IPS-18a (cell line): ENCODE measurements around the gene AFMID.
A peak's percentile ranks its signal among the peaks of the same experiment; 100 is the strongest.

ENCODE experiments used
- H3K27ac ChIP-seq: one replicate; pipeline ENCODE4 v1.5.1; 2013; ENCODE audit warnings: low read length
- H3K27me3 ChIP-seq: one replicate; pipeline ENCODE4 v1.6.1; 2013; ENCODE audit warnings: mild to moderate bottlenecking, low read length; ENCODE audit not compliant: control insufficient read depth, insufficient read depth
- H3K36me3 ChIP-seq: one replicate; pipeline ENCODE4 v1.6.1; 2013; ENCODE audit warnings: low read depth, low read length; ENCODE audit not compliant: control insufficient read depth
- H3K4me1 ChIP-seq: one replicate; pipeline ENCODE4 v1.6.1; 2013; ENCODE audit warnings: low read depth, low read length; ENCODE audit not compliant: control insufficient read depth
- H3K4me3 ChIP-seq: one replicate; pipeline ENCODE4 v1.5.1; 2013; ENCODE audit warnings: low read length
- H3K9ac ChIP-seq: one replicate; pipeline ENCODE4 v1.6.1; 2013; ENCODE audit warnings: mild to moderate bottlenecking, low read length, moderate library complexity
- H3K9me3 ChIP-seq: one replicate; pipeline ENCODE4 v1.6.1; 2013; ENCODE audit warnings: low read depth, low read length; ENCODE audit not compliant: control insufficient read depth

The AFMID gene

GRCh38 chr17:78196716-78197115, 9.6 kb downstream of the AFMID start:
- Histone ChIP-seq H3K4me1 (peaks cover 15% of the 10 kb centered on the region), H3K9me3 (no peaks in the 10 kb centered on the region), H3K27me3 (no peaks in the 10 kb centered on the region), H3K27ac (no peak overlapping the region), H3K36me3 (peaks cover 6% of the 10 kb centered on the region), H3K4me3 (no peak overlapping the region), H3K9ac (no peak overlapping the region)

GRCh38 chr17:78197147-78197832, 10.1 kb downstream of the AFMID start:
- no peak overlapping the region for H3K27ac ChIP-seq
- H3K9ac ChIP-seq = no peak overlapping the region
- H3K36me3 ChIP-seq = peaks cover 6% of the 10 kb centered on the region

GRCh38 chr17:78200451-78200850, 13.3 kb downstream of the AFMID start:
- peaks cover 8% of the 10 kb centered on the region for H3K36me3 ChIP-seq
- no peak overlapping the region for H3K27ac ChIP-seq

More at GRCh38 chr17:78197147-78197832, 10.1 kb downstream of the AFMID start:
- Histone ChIP-seq H3K27me3 (no peaks in the 10 kb centered on the region), H3K4me3 (no peak overlapping the region), H3K9me3 (no peaks in the 10 kb centered on the region), H3K4me1 (peaks cover 15% of the 10 kb centered on the region)

GRCh38 chr17:78202666-78203065, 15.5 kb downstream of the AFMID start:
- Histone ChIP-seq H3K9me3 (no peaks in the 10 kb centered on the region), H3K27ac (no peak overlapping the region), H3K4me3 (no peak overlapping the region), H3K4me1 (peaks cover 6% of the 10 kb centered on the region), H3K9ac (no peak overlapping the region), H3K36me3 (peaks cover 8% of the 10 kb centered on the region), H3K27me3 (no peaks in the 10 kb centered on the region)

More at GRCh38 chr17:78200451-78200850, 13.3 kb downstream of the AFMID start:
- Histone ChIP-seq H3K4me1 (peaks cover 15% of the 10 kb centered on the region), H3K27me3 (no peaks in the 10 kb centered on the region), H3K9ac (no peak overlapping the region), H3K4me3 (no peak overlapping the region), H3K9me3 (no peaks in the 10 kb centered on the region)

GRCh38 chr17:78204387-78205123, 17.4 kb downstream of the AFMID start:
- H3K27me3 ChIP-seq = no peaks in the 10 kb centered on the region
- no peak overlapping the region for H3K4me3 ChIP-seq
- no peak overlapping the region for H3K27ac ChIP-seq
- no peaks in the 10 kb centered on the region for H3K9me3 ChIP-seq
- no peaks in the 10 kb centered on the region for H3K4me1 ChIP-seq
- peaks cover 8% of the 10 kb centered on the region for H3K36me3 ChIP-seq
- H3K9ac ChIP-seq = no peak overlapping the region

GRCh38 chr17:78205124-78205775, 18.1 kb downstream of the AFMID start:
- no peaks in the 10 kb centered on the region for H3K27me3 ChIP-seq
- no peak overlapping the region for H3K4me3 ChIP-seq
- no peaks in the 10 kb centered on the region for H3K4me1 ChIP-seq
- H3K9ac ChIP-seq = no peak overlapping the region
- peaks cover 8% of the 10 kb centered on the region for H3K36me3 ChIP-seq
- H3K27ac ChIP-seq = no peak overlapping the region
- H3K9me3 ChIP-seq = no peaks in the 10 kb centered on the region

- no peak overlapping the region for H3K27ac ChIP-seq
- no peaks in the 10 kb centered on the region for H3K4me1 ChIP-seq
- H3K27me3 ChIP-seq = no peaks in the 10 kb centered on the region
- no peaks in the 10 kb centered on the region for H3K9me3 ChIP-seq
- H3K9ac ChIP-seq = no peak overlapping the region
- H3K4me3 ChIP-seq = no peak overlapping the region
- peaks cover 8% of the 10 kb centered on the region for H3K36me3 ChIP-seq
Measured at GRCh38 chr17:78206298-78206697, 19.1 kb downstream of the AFMID start.

GRCh38 chr17:78208486-78208885, 21.3 kb downstream of the AFMID start:
- Histone ChIP-seq H3K4me1 (no peaks in the 10 kb centered on the region), H3K9me3 (no peaks in the 10 kb centered on the region), H3K4me3 (no peak overlapping the region), H3K27me3 (no peaks in the 10 kb centered on the region), H3K36me3 (peaks cover 6% of the 10 kb centered on the region), H3K9ac (no peak overlapping the region), H3K27ac (no peak overlapping the region)

GRCh38 chr17:78210111-78210510, 22.9 kb downstream of the AFMID start:
- H3K36me3 ChIP-seq = no peaks in the 10 kb centered on the region
- H3K4me3 ChIP-seq = no peak overlapping the region
- no peaks in the 10 kb centered on the region for H3K27me3 ChIP-seq
- H3K4me1 ChIP-seq = peaks cover 1% of the 10 kb centered on the region
- no peak overlapping the region for H3K27ac ChIP-seq
- H3K9me3 ChIP-seq = no peaks in the 10 kb centered on the region
- H3K9ac ChIP-seq = no peak overlapping the region

GRCh38 chr17:78211032-78211431, 23.9 kb downstream of the AFMID start:
- no peaks in the 10 kb centered on the region for H3K27me3 ChIP-seq
- H3K4me1 ChIP-seq = peaks cover 7% of the 10 kb centered on the region
- H3K9ac ChIP-seq = no peak overlapping the region
- H3K4me3 ChIP-seq = no peak overlapping the region
- no peaks in the 10 kb centered on the region for H3K9me3 ChIP-seq
- H3K36me3 ChIP-seq = no peaks in the 10 kb centered on the region
- no peak overlapping the region for H3K27ac ChIP-seq

- Histone ChIP-seq H3K36me3 (peaks cover 7% of the 10 kb centered on the region), H3K4me3 (peak within 1 kb of the TSS; percentile 69), H3K4me1 (peaks cover 7% of the 10 kb centered on the region), H3K27ac (no peak within 1 kb of the TSS), H3K9me3 (no peaks in the 10 kb centered on the region), H3K9ac (peak within 1 kb of the TSS; percentile 86), H3K27me3 (no peaks in the 10 kb centered on the region)
Measured at GRCh38 chr17:78214016-78214705, 27.0 kb downstream of the AFMID start, which contains the start of gene BIRC5. Gene BIRC5 (plus strand): TSS chr17:78214253. CDS start chr17:78214317, 64 bp downstream.
